ENCODE measurements around the gene CLK3. TPM values are rescaled to one million over a fixed set of nuclear protein-coding genes. Genes with fewer than 3 reads are reported as not detected.

Gene CLK3
- total and polyA plus RNA-seq, 2 of the 8 experiments (the other 6 are each of a cell fraction or from before 2014, with no cell fraction given): 43.5 to 67.3 TPM

DNA sequence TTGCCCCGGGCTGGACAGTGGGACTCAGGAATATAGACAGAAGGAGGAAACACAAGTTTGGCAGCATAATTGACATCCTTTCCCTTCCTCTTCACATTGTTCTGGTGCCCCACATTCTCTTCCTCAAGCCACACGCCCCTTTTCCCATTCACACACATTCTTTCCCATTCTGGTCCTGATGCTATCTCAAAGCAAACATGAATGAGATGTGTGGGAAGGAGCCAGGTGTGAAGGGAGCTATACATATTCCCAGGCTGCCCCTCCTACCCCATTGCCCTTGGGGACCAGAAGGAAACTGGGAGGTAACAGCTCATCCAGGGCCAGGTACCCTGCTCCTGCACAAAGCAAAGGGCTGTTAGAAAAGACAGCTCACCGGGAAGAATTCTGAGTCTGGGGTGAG is 23.4 kb upstream of the CLK3 start:
- no peak overlapping the region for H3K23ac ChIP-seq (ENCODE audit: insufficient read length)
- FAIRE-seq: no peak
- CTCF ChIA-PET (ENCODE audit: partially characterized antibody): interaction anchor here (1.3 to 1.7 kb wide), 3 partner anchors 14 to 17 kb away, joined by 4 read pairs; no protein-coding TSS in a partner anchor
- H3K79me1 ChIP-seq (ENCODE audit: low read depth, low read length): 0 out of 2 replicates have a peak, but pooled peaks cover 6% of the 10 kb centered on the region
- H3K79me2 ChIP-seq (ENCODE audit: control insufficient read depth in 1 of 2, insufficient read depth in 2 of 2, low read length in 2 of 2): 0 out of 4 replicates have a peak, but pooled peaks cover 0 to 2% of the 10 kb centered on the region in 2 experiments
- no peak overlapping the region for H3K4me2 ChIP-seq (ENCODE audit: insufficient read depth in 1 of 2, low read depth in 2 of 2, low read length in 2 of 2)
- no peak overlapping the region for H2AK5ac ChIP-seq (ENCODE audit: low read depth, low read length)
- H2BK5ac ChIP-seq (ENCODE audit: low read depth, low read length): no peak overlapping the region
- no peak overlapping the region for H2BK15ac ChIP-seq (ENCODE audit: low read length)
- POLR2A ChIA-PET (ENCODE audit: partially characterized antibody): interaction anchor here (0.9 to 2.4 kb wide), 2 partner anchors 9 to 18 kb away, joined by 4 to 6 read pairs; no protein-coding TSS in a partner anchor
- peaks cover 5 to 6% of the 10 kb centered on the region in 2 experiments for H4K20me1 ChIP-seq (replicated peaks in 1 of 2; ENCODE audit: control insufficient read depth in 1 of 2, insufficient read depth in 2 of 2, low read length in 2 of 2)
- H3K27me3 ChIP-seq (replicated peaks in 1 of 4; ENCODE audit: control insufficient read depth in 3 of 4, extremely low read depth in 1 of 4, insufficient read depth in 3 of 4, low read length in 3 of 4): no peaks in the 10 kb centered on the region
- H3K4ac ChIP-seq (replicated peaks; ENCODE audit: insufficient read length, low read depth, low read length): no peak overlapping the region
- H3K36me3 ChIP-seq (ENCODE audit: control insufficient read depth in 2 of 4, insufficient read depth in 4 of 4, low read length in 3 of 4): peaks cover 36 to 60% (median 53%) of the 10 kb centered on the region in 4 experiments
- no peak overlapping the region for H2BK12ac ChIP-seq (ENCODE audit: low read depth, low read length)
- no peak overlapping the region for H2AFZ ChIP-seq (ENCODE audit: low read length)
- H3K18ac ChIP-seq (ENCODE audit: extremely low read depth, low read length): no peak overlapping the region
- no peak overlapping the region for H4K5ac ChIP-seq (ENCODE audit: insufficient read length, low read depth, low read length)
- no peak overlapping the region for H3K4me3 ChIP-seq (ENCODE audit: extremely low read depth in 1 of 4, insufficient read depth in 2 of 4, low read depth in 3 of 4, low read length in 4 of 4)
- no peak overlapping the region for H3K27ac ChIP-seq (ENCODE audit: low read depth, low read length)
- no peak overlapping the region for H4K8ac ChIP-seq (ENCODE audit: extremely low read depth, insufficient read depth, low read length)
- no peaks in the 10 kb centered on the region for H3K23me2 ChIP-seq (ENCODE audit: low read depth, low read length)
- H3K9me3 ChIP-seq (ENCODE audit: insufficient read depth in 2 of 2, low read depth in 1 of 2, low read length in 1 of 2): no peaks in the 10 kb centered on the region
- no peak overlapping the region for H2BK120ac ChIP-seq (replicated peaks; ENCODE audit: low read depth, low read length)
- no peak overlapping the region for H3K56ac ChIP-seq (replicated peaks; ENCODE audit: insufficient read length, low read depth, low read length)
- no peak overlapping the region for H4K91ac ChIP-seq (replicated peaks; ENCODE audit: insufficient read length, low read length)
- no peak overlapping the region for H2BK20ac ChIP-seq (ENCODE audit: low read length)
- DNase-seq (ENCODE audit: low read depth in 1 of 2, low spot score in 2 of 2): no peak
- TF ChIP-seq PHF8 (conservative IDR thresholded peaks at IDR 0.05; ENCODE audit: low read depth, low read length): no peak
- TF ChIP-seq SAP30 (IDR thresholded peaks at IDR 0.05; ENCODE audit: insufficient read depth, insufficient replicate concordance, low read length): no peak
- TF ChIP-seq KDM1A (IDR thresholded peaks at IDR 0.05; ENCODE audit: borderline replicate concordance, low read length): no peak
- TF ChIP-seq CTBP2 (IDR thresholded peaks at IDR 0.05; ENCODE audit: borderline replicate concordance, insufficient read depth, insufficient read length, low read length): no peak
- TF ChIP-seq MAX (IDR thresholded peaks at IDR 0.05): no peak
- TF ChIP-seq CHD2 (IDR thresholded peaks at IDR 0.05; ENCODE audit: low read length): no peak
- no peak for TF ChIP-seq TAF7 (optimal IDR thresholded peaks at IDR 0.05; ENCODE audit: borderline replicate concordance, low read depth, low read length)
- TF ChIP-seq TBP (IDR thresholded peaks at IDR 0.05; ENCODE audit: low read depth, low read length): no peak
- TF ChIP-seq SUZ12 (IDR thresholded peaks at IDR 0.05; ENCODE audit: low read length): no peak
- TF ChIP-seq ZNF274 (IDR thresholded peaks at IDR 0.05; ENCODE audit: borderline replicate concordance, extremely low read depth, low read length): no peak
- no peak for TF ChIP-seq POLR2AphosphoS5 (IDR thresholded peaks at IDR 0.05; ENCODE audit: low read depth, low read length)
- no peak for TF ChIP-seq TEAD4 (IDR thresholded peaks at IDR 0.05; ENCODE audit: low read depth, low read length)
- TF ChIP-seq CBX5 (IDR thresholded peaks at IDR 0.05; ENCODE audit: low read depth, low read length): no peak
- H3K9ac ChIP-seq (replicated peaks in 1 of 4; ENCODE audit: extremely low read depth in 1 of 4, low read depth in 3 of 4, low read length in 3 of 4): no peak overlapping the region
- no peak overlapping the region for H3K14ac ChIP-seq (ENCODE audit: insufficient read length)
- WGBS, 2 experiments (ENCODE audit: extremely low coverage in 1 of 2, insufficient coverage in 1 of 2, insufficient read length in 1 of 2, insufficient replicate concordance in 2 of 2, low coverage in 1 of 2, low lambda C conversion rate in 2 of 2, missing lambda C conversion rate in 1 of 2): 90% methylated on average over 3 of the region's 3 CpGs; no CpG with 5 or more reads in 1 of the 2 experiments
- H3K4me1 ChIP-seq (replicated peaks in 1 of 4; ENCODE audit: control insufficient read depth in 3 of 4, insufficient read depth in 4 of 4, low read length in 3 of 4): peaks cover 0 to 6% (median 5%) of the 10 kb centered on the region in 4 experiments; a peak in 3 of 7 replicates

Data from H1 (cell line).